BJ (cell line): ENCODE results near the gene IFI44. TPM values are rescaled to one million over a fixed set of nuclear protein-coding genes. Genes with fewer than 3 reads are reported as not detected.
A peak's percentile ranks its signal among the peaks of the same experiment; 100 is the strongest.

Experiments used
- CTCF ChIA-PET: fragments of 350-600 bp; formaldehyde crosslinking; extraction: SDS; loops from one replicate; lab custom pipeline; 2021; ENCODE audit warnings: antibody characterized with exemption, inconsistent platforms; lab: Yijun Ruan, JAX
- POLR2A ChIA-PET: fragments of 300-600 bp; sonication (Branson Sonifier 250); formaldehyde crosslinking; extraction: SDS; loops from one replicate; lab custom pipeline; 2021; ENCODE audit warnings: antibody characterized with exemption; lab: Charles Lee
- DNase-seq: peaks from one replicate; pipeline ENCODE4 v3.0.0-alpha.2; 2011; ENCODE audit warnings: low read depth
- H3K27me3 ChIP-seq: 2 replicates; pipeline ENCODE4 v1.6.0; 2011; ENCODE audit warnings: low read length; ENCODE audit not compliant: control insufficient read depth, insufficient read depth
- H3K36me3 ChIP-seq: 2 replicates; pipeline ENCODE4 v1.5.1; 2011; ENCODE audit warnings: low read length; ENCODE audit not compliant: control insufficient read depth, insufficient read depth
- H3K4me3 ChIP-seq: 2 replicates; pipeline ENCODE4 v1.5.1; 2011; ENCODE audit warnings: low read depth, mild to moderate bottlenecking, control low read depth, low read length
- CTCF ChIP-seq: IDR thresholded peaks from 2 replicates; pipeline ENCODE4 v1.5.1; 2011; ENCODE audit warnings: low read depth, mild to moderate bottlenecking, control low read depth, inconsistent platforms, low read length, moderate library complexity; ENCODE audit not compliant: insufficient read depth
- polyA plus RNA-seq: library from polyadenylated mRNA; depleted of rRNA; stranded (reverse); fragments of >200 nt; gene quantifications from 2 replicates; pipeline ENCODE4 v1.2.3, GENCODE V29; 2011

The IFI44 gene
- polyA plus RNA-seq, 1 experiment = 2.2 TPM

GRCh38 chr1:78672428-78672827 is 22.8 kb downstream of the IFI44 start:
- POLR2A ChIA-PET = no interaction called here
- Histone ChIP-seq H3K27me3 (no peaks in the 10 kb centered on the region), H3K4me3 (no peak overlapping the region), H3K36me3 (no peaks in the 10 kb centered on the region)
- CTCF ChIA-PET = interaction anchor here (0.8 to 2.8 kb wide), 8 partner anchors 11 to 545 kb away, joined by 3 to 26 read pairs (median 4); no protein-coding TSS in a partner anchor
- no peak for TF ChIP-seq CTCF
- DNase-seq = no peak

GRCh38 chr1:78673120-78673519 is 23.5 kb downstream of the IFI44 start:
- Histone ChIP-seq H3K36me3 (no peaks in the 10 kb centered on the region), H3K27me3 (no peaks in the 10 kb centered on the region), H3K4me3 (no peak overlapping the region)
- CTCF ChIA-PET = interaction anchor here (0.6 to 2.8 kb wide), 6 partner anchors 11 to 800 kb away, joined by 3 to 26 read pairs (median 4); no protein-coding TSS in a partner anchor
- POLR2A ChIA-PET = no interaction called here
- no peak for DNase-seq
- no peak for TF ChIP-seq CTCF

DNA sequence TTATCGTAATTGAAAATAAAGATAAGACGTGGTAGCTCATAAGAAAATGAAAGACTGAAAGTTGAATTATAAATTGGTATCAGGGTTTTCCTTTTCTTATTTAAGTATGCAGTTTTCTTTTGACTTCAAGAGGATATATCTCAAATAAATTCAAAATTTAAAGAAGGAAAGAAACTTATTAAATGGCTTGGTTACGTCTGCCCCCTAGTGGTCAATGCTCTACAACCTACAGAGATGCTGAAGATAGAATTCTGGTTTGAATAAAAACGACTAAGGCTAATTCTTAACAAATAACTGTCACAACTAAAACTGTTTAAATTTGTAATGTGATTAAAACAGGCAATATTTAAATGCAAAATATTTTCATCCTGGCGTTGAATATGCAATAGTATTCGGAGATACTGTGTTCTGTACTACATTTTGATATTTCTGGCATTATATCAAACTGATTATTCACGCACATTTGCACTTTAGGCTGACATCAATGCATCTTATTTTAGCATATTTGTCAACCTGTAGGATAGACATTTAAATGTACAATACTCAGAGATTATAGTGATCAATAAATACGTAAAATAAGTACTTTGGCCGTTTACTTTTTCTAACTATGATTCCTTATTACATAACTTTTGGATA is 26.8 kb downstream of the IFI44 start:
- no peak for DNase-seq
- peak; percentile 71 for TF ChIP-seq CTCF
- Histone ChIP-seq H3K36me3 (no peaks in the 10 kb centered on the region), H3K27me3 (no peaks in the 10 kb centered on the region), H3K4me3 (no peak overlapping the region)
- POLR2A ChIA-PET = no interaction called here
- CTCF ChIA-PET = interaction anchor here (0.9 to 2.2 kb wide), 8 partner anchors 9 to 550 kb away, joined by 3 to 22 read pairs (median 4); partner anchors contain the start of gene IFI44L

GRCh38 chr1:78676993-78677392 is 27.4 kb downstream of the IFI44 start:
- CTCF ChIA-PET = interaction anchor here (1.0 to 2.8 kb wide), 3 partner anchors 37 to 60 kb away, joined by 4 to 22 read pairs (median 12); partner anchors contain the start of gene IFI44L

GRCh38 chr1:78677788-78678187 is 28.2 kb downstream of the IFI44 start:
- POLR2A ChIA-PET = no interaction called here
- Histone ChIP-seq H3K36me3 (no peaks in the 10 kb centered on the region), H3K27me3 (no peaks in the 10 kb centered on the region), H3K4me3 (no peak overlapping the region)
- CTCF ChIA-PET = interaction anchor here (0.8 to 2.8 kb wide), 5 partner anchors 9 to 70 kb away, joined by 3 to 22 read pairs (median 4); partner anchors contain the start of gene IFI44L
- TF ChIP-seq CTCF = no peak
- no peak for DNase-seq

More at GRCh38 chr1:78676993-78677392, 27.4 kb downstream of the IFI44 start:
- POLR2A ChIA-PET = no interaction called here
- no peaks in the 10 kb centered on the region for H3K27me3 ChIP-seq
- H3K36me3 ChIP-seq = no peaks in the 10 kb centered on the region
- no peak for DNase-seq
- H3K4me3 ChIP-seq = no peak overlapping the region
- TF ChIP-seq CTCF = no peak
